ENCODE data around the gene RFX5. TPM values are rescaled to one million over a fixed set of nuclear protein-coding genes. Genes with fewer than 3 reads are reported as not detected.
"Not testable (repeated sequence)": the region's sequence is repeated elsewhere in the genome, so short reads cannot be mapped to it uniquely, and the experiment has no call there.

The RFX5 gene
- total RNA-seq = 10 to 100 TPM; 48.0 to 86.0 TPM

DNA sequence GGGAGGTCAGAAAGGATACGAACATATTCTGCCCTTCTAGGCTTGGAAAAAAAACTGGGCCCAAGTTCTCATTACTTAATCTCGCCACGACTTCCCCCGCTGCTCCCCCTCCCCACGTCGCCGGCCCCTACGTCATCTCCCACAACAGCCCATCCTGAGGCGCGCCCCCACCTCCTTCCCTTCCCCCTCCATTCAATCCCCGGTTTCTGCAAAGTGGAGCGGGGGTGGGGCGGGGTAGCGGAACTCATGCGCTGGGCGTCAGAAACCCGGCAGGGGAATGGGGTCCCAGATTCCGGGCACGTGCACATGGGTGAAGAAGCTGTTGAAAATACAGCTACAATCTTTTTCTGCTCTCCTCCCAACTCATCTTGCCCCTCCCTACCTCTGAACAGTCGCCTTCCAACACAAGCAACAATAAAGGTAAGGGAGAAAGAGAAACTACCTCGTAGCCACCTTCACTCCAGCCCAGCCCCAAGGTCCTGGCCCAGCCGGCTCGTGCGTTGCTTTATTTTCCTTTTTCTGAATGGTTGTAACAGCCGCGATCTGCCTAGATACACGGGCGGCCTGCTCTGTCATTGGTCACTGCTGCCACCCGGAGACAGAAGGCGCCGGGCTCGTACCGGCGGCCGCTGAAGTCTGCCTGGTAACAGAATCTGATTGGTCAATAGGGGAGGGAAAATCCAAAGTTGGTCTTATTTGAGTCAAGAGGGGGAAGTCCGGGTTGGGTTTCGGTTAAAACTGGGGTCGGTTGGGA is at the start of gene RFX5:
RFX5 (minus strand) TSS at position 484 of the 754 bp plus-strand sequence. CDS start 932 bp downstream, outside the sequence.
- Mint-ChIP-seq H3K4me3 (peak within 1 kb of the TSS; percentile 94), H3K27ac (peak within 1 kb of the TSS; percentile 98), H3K27me3 (no peaks in the 10 kb centered on the region), H3K9me3 (no peaks in the 10 kb centered on the region), H3K36me3 (ENCODE audit: low read depth) (peaks cover 48% of the 10 kb centered on the region), H3K4me1 (peaks cover 28% of the 10 kb centered on the region)
- ATAC-seq (replicated peaks) = peak; percentile 97

- ATAC-seq (replicated peaks); H3K9me3 Mint-ChIP-seq; H3K27me3 Mint-ChIP-seq; H3K4me3 Mint-ChIP-seq; H3K27ac Mint-ChIP-seq: not testable (repeated sequence)
- Mint-ChIP-seq H3K4me1 (peaks cover 14% of the 10 kb centered on the region), H3K36me3 (ENCODE audit: low read depth) (peaks cover 24% of the 10 kb centered on the region)
Observed at GRCh38 chr1:151396265-151396664, 49.2 kb upstream of the RFX5 start.

GRCh38 chr1:151393583-151393982 is 46.5 kb upstream of the RFX5 start:
- Mint-ChIP-seq H3K4me1 (no peaks in the 10 kb centered on the region), H3K27ac (no peak overlapping the region), H3K27me3 (no peaks in the 10 kb centered on the region), H3K36me3 (ENCODE audit: low read depth) (no peaks in the 10 kb centered on the region), H3K4me3 (no peak overlapping the region), H3K9me3 (no peaks in the 10 kb centered on the region)
- no peak for ATAC-seq (replicated peaks)

DNA sequence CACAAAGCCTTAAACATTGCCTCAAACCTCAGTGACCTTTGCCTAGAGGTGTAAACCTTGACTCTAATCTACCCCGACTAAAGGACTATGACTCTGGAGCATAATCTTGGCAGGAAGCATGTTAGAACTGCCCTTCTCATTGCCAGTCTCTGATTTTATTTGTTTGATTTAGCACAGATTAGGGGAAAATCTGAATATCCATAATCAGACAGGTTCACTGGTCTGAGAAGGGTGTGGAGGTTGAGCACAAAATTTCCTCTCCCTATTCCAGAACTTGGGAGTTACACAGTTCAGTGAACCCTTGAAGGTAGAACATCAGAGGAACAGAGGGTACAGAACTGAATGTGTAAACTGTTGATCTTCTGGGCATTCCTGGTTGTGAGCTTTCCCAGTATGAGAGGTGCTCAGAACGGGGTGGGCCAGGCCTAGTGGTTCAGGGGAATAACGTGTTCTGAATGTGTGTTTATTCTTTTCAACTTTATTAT is 44.1 kb upstream of the RFX5 start:
- ATAC-seq (replicated peaks) = no peak
- Mint-ChIP-seq H3K4me1 (no peaks in the 10 kb centered on the region), H3K9me3 (no peaks in the 10 kb centered on the region), H3K27me3 (no peaks in the 10 kb centered on the region), H3K36me3 (ENCODE audit: low read depth) (no peaks in the 10 kb centered on the region), H3K27ac (no peak overlapping the region), H3K4me3 (no peak overlapping the region)

DNA sequence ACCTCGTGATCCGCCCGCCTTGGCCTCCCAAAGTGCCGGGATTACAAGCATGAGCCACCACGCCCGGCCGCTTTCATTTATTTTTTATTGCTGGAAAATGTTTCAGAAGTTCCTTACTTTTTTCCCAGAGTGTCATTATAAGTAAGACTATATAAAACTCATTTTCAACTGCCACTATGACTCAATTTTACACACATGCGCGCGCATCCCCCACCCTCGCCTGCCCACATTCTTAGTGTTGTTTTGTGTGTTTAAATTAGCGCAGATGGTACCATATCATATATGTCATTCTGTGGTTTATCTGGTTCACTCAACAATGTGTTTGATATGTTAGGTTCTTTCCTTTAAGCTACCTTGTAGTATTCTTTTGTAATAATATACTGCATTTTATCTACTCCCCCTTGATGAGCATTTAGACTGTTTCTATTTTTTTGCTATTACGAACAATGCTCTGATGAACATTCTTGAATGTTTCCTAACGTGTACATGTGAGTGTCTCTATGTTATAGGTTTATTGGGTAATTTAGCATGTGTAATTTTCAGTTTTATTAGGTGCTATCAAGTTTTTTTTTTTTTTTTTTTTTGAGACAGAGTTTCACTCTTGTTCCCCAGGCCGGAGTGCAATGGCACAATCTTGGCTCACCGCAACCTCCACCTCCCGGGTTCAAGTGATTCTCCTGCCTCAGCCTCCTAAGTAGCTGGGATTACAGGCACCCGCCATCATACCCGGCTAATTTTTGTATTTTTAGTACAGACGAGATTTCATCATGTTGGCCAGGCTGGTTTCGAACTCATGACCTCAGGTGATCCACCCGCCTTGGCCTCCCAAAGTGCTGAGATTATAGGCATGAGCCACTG is 43.4 kb upstream of the RFX5 start:
- not testable (repeated sequence) for H3K4me3 Mint-ChIP-seq

GRCh38 chr1:151386002-151386401 is 39.0 kb upstream of the RFX5 start:
- H3K36me3 Mint-ChIP-seq (ENCODE audit: low read depth) = no peaks in the 10 kb centered on the region
- no peaks in the 10 kb centered on the region for H3K27me3 Mint-ChIP-seq
- no peaks in the 10 kb centered on the region for H3K4me1 Mint-ChIP-seq
- H3K4me3 Mint-ChIP-seq = no peak overlapping the region
- H3K9me3 Mint-ChIP-seq = no peaks in the 10 kb centered on the region
- no peak overlapping the region for H3K27ac Mint-ChIP-seq
- ATAC-seq (replicated peaks) = no peak

More for the DNA sequence above, 43.4 kb upstream of the RFX5 start:
- not testable (repeated sequence) for H3K9me3 Mint-ChIP-seq; H3K4me1 Mint-ChIP-seq; ATAC-seq (replicated peaks); H3K27ac Mint-ChIP-seq; H3K36me3 Mint-ChIP-seq (ENCODE audit: low read depth); H3K27me3 Mint-ChIP-seq

DNA sequence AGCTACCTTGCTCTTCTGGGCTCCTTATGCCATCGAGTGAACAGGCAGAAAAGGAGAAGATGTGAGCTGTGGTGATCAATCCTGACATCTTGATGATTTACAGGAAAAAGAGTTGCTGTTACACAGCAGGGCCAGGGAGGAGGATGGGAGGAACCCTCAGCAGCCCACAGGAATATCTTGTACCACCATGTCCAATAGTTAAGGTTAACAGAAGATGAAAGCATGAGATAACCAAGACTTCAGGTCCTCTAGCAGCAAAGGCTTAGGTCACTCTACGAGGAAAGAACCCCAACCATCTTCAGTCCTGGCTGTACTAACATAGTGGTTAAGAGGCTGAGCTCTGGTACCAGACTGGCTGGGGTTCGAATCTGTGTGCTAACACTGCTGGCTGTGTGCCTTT is 37.5 kb upstream of the RFX5 start:
- Mint-ChIP-seq H3K9me3 (no peaks in the 10 kb centered on the region), H3K27ac (no peak overlapping the region), H3K27me3 (no peaks in the 10 kb centered on the region), H3K4me3 (no peak overlapping the region), H3K4me1 (no peaks in the 10 kb centered on the region), H3K36me3 (ENCODE audit: low read depth) (no peaks in the 10 kb centered on the region)
- no peak for ATAC-seq (replicated peaks)

DNA sequence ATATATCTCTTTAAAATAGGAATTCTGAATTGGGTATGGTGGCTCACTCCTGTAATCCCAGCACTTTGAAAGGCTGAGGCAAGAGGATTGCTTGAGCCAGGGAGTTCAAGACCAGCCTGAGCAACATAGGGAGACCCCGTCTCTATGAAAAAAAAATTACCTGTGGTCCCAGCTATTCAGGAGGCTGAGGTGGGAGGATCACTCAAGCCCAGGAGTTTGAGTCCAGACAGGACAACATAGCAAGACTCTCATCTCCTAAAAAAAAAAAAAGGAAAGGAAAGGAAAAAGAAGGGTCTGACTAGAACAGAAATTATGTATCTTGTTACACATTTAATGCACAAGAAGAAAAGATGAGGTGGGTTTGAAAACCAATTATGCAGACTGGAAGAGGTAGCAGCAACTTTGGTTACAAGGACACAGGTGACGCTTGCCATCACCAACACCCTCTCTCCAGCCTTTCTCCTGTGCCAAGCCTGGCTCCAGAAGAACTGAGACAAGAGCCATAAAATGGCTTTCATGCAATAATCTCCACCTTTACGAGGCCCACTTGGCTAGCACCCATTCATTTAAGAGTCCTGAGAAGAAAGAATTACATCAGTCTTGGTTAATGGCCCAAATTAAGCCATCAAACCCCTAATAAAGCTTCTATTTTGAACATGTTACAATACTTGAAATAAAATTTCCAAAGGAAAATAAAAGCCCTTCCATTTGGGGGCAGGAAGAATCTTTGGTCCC is 30.3 kb upstream of the RFX5 start:
- Mint-ChIP-seq H3K27ac (no peak overlapping the region), H3K9me3 (no peaks in the 10 kb centered on the region), H3K27me3 (no peaks in the 10 kb centered on the region), H3K4me1 (no peaks in the 10 kb centered on the region), H3K4me3 (no peak overlapping the region), H3K36me3 (ENCODE audit: low read depth) (no peaks in the 10 kb centered on the region)
- ATAC-seq (replicated peaks) = no peak

DNA sequence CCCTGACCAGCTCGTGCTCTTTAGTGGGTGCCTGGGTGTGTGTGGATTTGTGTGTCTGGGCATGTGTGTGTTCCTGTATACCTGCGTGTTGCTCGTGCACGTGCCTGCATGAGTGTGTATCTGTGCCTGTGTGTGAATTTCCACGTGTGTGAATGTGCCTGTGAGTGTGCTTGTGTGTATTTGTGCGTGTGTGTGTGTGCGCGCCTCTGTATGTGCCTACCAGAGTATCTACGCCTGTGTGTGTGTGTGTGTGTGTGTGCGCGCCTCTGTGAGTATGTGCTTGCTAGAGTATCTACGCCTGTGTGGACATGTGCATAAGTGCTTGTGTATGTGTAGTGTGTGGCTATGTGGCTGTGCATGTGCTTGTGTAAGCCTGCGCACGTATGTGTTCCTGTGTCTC is 26.1 kb upstream of the RFX5 start:
- H3K27ac Mint-ChIP-seq = no peak overlapping the region
- no peaks in the 10 kb centered on the region for H3K4me1 Mint-ChIP-seq
- H3K27me3 Mint-ChIP-seq = no peaks in the 10 kb centered on the region
- H3K9me3 Mint-ChIP-seq = no peaks in the 10 kb centered on the region
- no peaks in the 10 kb centered on the region for H3K36me3 Mint-ChIP-seq (ENCODE audit: low read depth)
- no peak for ATAC-seq (replicated peaks)
- H3K4me3 Mint-ChIP-seq = no peak overlapping the region

- no peak for ATAC-seq (replicated peaks)
- Mint-ChIP-seq H3K9me3 (no peaks in the 10 kb centered on the region), H3K27me3 (no peaks in the 10 kb centered on the region), H3K27ac (no peak within 1 kb of the TSS), H3K4me1 (no peaks in the 10 kb centered on the region), H3K4me3 (no peak within 1 kb of the TSS), H3K36me3 (ENCODE audit: low read depth) (no peaks in the 10 kb centered on the region)
Observed at GRCh38 chr1:151372058-151372934, 25.2 kb upstream of the RFX5 start, which contains the start of gene SELENBP1. Gene SELENBP1 (minus strand): TSS chr1:151372705. CDS start chr1:151372641, 64 bp downstream.

GRCh38 chr1:151371370-151372057 is 24.5 kb upstream of the RFX5 start:
- no peaks in the 10 kb centered on the region for H3K27me3 Mint-ChIP-seq
- no peaks in the 10 kb centered on the region for H3K4me1 Mint-ChIP-seq
- H3K27ac Mint-ChIP-seq = no peak overlapping the region
- H3K36me3 Mint-ChIP-seq (ENCODE audit: low read depth) = no peaks in the 10 kb centered on the region
- ATAC-seq (replicated peaks) = no peak
- no peak overlapping the region for H3K4me3 Mint-ChIP-seq
- H3K9me3 Mint-ChIP-seq = no peaks in the 10 kb centered on the region

DNA sequence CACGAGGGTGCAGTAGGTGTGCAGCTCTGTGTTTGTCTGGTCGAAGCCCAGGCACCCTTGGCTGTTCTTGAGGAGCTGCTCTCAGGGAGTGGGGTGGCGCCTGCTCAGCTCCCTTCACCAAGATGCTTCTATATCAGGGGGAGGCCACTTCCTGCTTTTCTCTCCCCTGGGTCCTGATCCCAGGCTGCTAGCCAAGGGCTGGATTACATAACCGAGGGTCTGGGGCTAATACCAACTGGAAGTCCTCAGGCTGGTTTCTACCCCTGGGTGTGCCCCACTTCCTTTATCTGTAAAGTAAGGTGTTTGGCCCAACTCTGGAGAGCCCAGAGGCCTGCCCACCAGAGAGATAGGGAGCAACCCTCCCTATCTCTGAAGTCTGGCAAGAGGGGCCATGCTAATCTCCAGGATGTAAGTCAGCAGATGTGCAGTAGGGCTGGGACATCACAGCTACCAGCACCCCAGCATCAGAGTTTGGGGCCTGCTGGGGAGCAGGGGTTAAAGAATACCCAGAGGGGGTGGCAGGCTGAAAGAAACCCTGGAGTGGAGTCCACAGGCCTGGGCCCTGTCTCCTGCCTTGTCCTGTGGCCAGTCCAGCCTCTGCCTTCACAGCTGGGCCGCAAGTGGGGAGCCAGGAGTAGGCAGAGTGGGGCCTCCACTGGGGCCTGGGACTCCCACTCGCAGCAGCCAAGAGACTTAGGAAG is 23.3 kb upstream of the RFX5 start:
- Mint-ChIP-seq H3K4me1 (no peaks in the 10 kb centered on the region), H3K27me3 (no peaks in the 10 kb centered on the region), H3K27ac (no peak overlapping the region), H3K36me3 (ENCODE audit: low read depth) (no peaks in the 10 kb centered on the region), H3K9me3 (no peaks in the 10 kb centered on the region), H3K4me3 (no peak overlapping the region)
- no peak for ATAC-seq (replicated peaks)

DNA sequence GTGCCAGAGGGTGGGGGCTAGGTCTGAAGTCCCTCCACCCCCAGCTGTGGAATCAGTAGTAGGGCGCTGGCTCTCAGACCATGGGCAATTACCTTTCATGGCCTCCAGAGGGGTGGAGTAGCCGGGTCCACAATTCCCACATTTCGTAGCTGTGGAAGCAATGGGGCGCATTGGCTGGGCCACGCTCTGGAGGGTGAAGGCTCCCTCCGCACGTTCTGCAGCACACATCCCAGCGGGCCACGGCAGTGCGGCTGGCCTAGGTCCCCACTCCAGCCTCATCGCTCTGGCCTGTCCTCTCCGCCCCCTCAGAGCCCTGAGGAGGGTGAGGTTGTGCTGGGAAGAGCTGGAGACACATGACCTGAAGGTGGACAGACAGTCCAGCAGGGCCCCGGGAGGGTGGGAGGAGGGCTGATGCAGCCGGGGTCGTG is 22.6 kb upstream of the RFX5 start:
- Mint-ChIP-seq H3K27me3 (no peaks in the 10 kb centered on the region), H3K27ac (no peak overlapping the region), H3K9me3 (no peaks in the 10 kb centered on the region), H3K4me1 (no peaks in the 10 kb centered on the region), H3K36me3 (ENCODE audit: low read depth) (no peaks in the 10 kb centered on the region), H3K4me3 (no peak overlapping the region)
- no peak for ATAC-seq (replicated peaks)

Measured in activated T-helper 17 cell treated with anti-CD3 and anti-CD28 coated beads, Interleukin-2, amount 50 U/mL, for 72 hours (primary cell).